HepG2 (cell line): ENCODE results near the gene MYO18B. TPM values are rescaled to one million over a fixed set of nuclear protein-coding genes. Genes with fewer than 3 reads are reported as not detected.

Experiments used
- ATAC-seq: fragments of 200-7000 bp; cut with Tn5 transposase; 3 replicates; pipeline ENCODE4 v1.9.1; 2020; ENCODE audit warnings: mild to moderate bottlenecking, moderate library complexity
- BruUV-seq: library from RNA; stranded (reverse); fragments of 400-500 nt; replicated peaks from 2 replicates; lab custom pipeline; 2021; lab: Mats Ljungman, UMichigan
- CTCF ChIA-PET: fragments of 300-600 bp; formaldehyde crosslinking; extraction: SDS; loops from one replicate; lab custom pipeline; 2021; ENCODE audit warnings: low total read pairs, inconsistent platforms, low intra/inter-chr PET ratio; lab: Yijun Ruan, JAX
- POLR2A ChIA-PET: fragments of 350-600 bp; sonication (Branson Sonifier 250); formaldehyde crosslinking; loops from one replicate; lab custom pipeline; 2020; ENCODE audit warnings: antibody characterized with exemption, inconsistent platforms; lab: Yijun Ruan, JAX
- DNase-seq: peaks from one replicate; pipeline ENCODE4 v3.0.0-alpha.2; 2015; ENCODE audit warnings: low spot score
- FAIRE-seq: peaks from 3 replicates; lab custom pipeline; 2011; peaks lifted over from hg19 to GRCh38; lab: Jason Lieb, UNC
- H2AFZ ChIP-seq: one replicate; pipeline ENCODE4 v1.6.1; 2011; ENCODE audit warnings: low read length, inconsistent platforms
- H3K27ac ChIP-seq: fragments of 300-600 bp; 3 replicates; pipeline ENCODE4 v1.8.0; 2011; ENCODE audit warnings: mixed run types, mild to moderate bottlenecking, mixed read lengths, low read length, inconsistent platforms; ENCODE audit not compliant: insufficient read depth; ENCODE audit errors: extremely low read length
- H3K27me3 ChIP-seq, 2 experiments: fragments of 200-600 bp in 1 of 2; 2 replicates in 1 of 2; 3 replicates in 1 of 2; pipeline versions ENCODE4 v1.6.0 to v1.8.0; 2011; ENCODE audit warnings: low read length in 2 of 2, mild to moderate bottlenecking in 2 of 2, moderate library complexity in 2 of 2, inconsistent platforms in 1 of 2; ENCODE audit not compliant: insufficient read depth in 2 of 2, control insufficient read depth in 1 of 2
- H3K36me3 ChIP-seq, 2 experiments: fragments of 200-600 bp in 1 of 2; replicated peaks in 1 of 2; 2 replicates in 1 of 2; 3 replicates in 1 of 2; pipeline versions ENCODE4 v1.5.1 to v1.8.0; 2011; ENCODE audit warnings: low read length in 2 of 2, inconsistent platforms in 1 of 2; ENCODE audit not compliant: insufficient read depth in 2 of 2, control insufficient read depth in 1 of 2
- H3K4me1 ChIP-seq: 2 replicates; pipeline ENCODE4 v1.5.1; 2012; ENCODE audit warnings: low read length, inconsistent platforms; ENCODE audit not compliant: insufficient read depth
- H3K4me2 ChIP-seq: 2 replicates; pipeline ENCODE4 v1.6.0; 2011; ENCODE audit warnings: low read depth, low read length, inconsistent platforms
- H3K4me3 ChIP-seq, 3 experiments: fragments of 200-600 bp in 1 of 3; sonication (generic), shearing (Covaris generic) in 1 of 3; replicated peaks in 1 of 3; 2 replicates each; pipeline ENCODE4 v1.5.1; 2011 to 2016; ENCODE audit warnings: low read length in 3 of 3, inconsistent platforms in 2 of 3, low read depth in 2 of 3, mild to moderate bottlenecking in 2 of 3, control low read depth in 1 of 3, mixed read lengths in 1 of 3; ENCODE audit not compliant: insufficient read depth in 1 of 3
- H3K79me2 ChIP-seq: one replicate; pipeline ENCODE4 v1.6.1; 2011; ENCODE audit warnings: low read length, inconsistent platforms; ENCODE audit not compliant: insufficient read depth
- H3K9ac ChIP-seq: 2 replicates; pipeline ENCODE4 v1.6.0; 2011; ENCODE audit warnings: mild to moderate bottlenecking, low read depth, low read length, inconsistent platforms; ENCODE audit not compliant: insufficient read depth
- H3K9me3 ChIP-seq: 2 replicates; pipeline ENCODE4 v1.5.1; 2012; ENCODE audit warnings: mild to moderate bottlenecking, low read length
- H4K20me1 ChIP-seq: 2 replicates; pipeline ENCODE4 v1.6.0; 2011; ENCODE audit warnings: inconsistent platforms, mild to moderate bottlenecking, low read length, moderate library complexity; ENCODE audit not compliant: insufficient read depth
- AKAP8 ChIP-seq: sonication (generic); formaldehyde crosslinking; IDR thresholded peaks from 2 replicates; pipeline ENCODE4 v1.5.1; 2020; ENCODE audit warnings: mild to moderate bottlenecking, missing genetic modification reagents
- BCL6 ChIP-seq: IDR thresholded peaks from 2 replicates; pipeline ENCODE4 v1.6.1; 2016; ENCODE audit warnings: missing genetic modification reagents, missing compliant biosample characterization
- MIER2 ChIP-seq: IDR thresholded peaks from 2 replicates; pipeline ENCODE4 v1.6.1; 2016; ENCODE audit warnings: missing biosample characterization, missing genetic modification reagents
- MLLT10 ChIP-seq: sonication (generic); formaldehyde crosslinking; IDR thresholded peaks from 2 replicates; pipeline ENCODE4 v1.4.0; 2020; ENCODE audit warnings: missing genetic modification reagents
- MYC ChIP-seq: sonication (generic); formaldehyde crosslinking; IDR thresholded peaks from 2 replicates; pipeline ENCODE4 v1.9.0; 2021; ENCODE audit warnings: missing genetic modification reagents, borderline replicate concordance
- PHB2 ChIP-seq: fragments of 450-650 bp; IDR thresholded peaks from 2 replicates; pipeline ENCODE4 v1.6.1; 2018; ENCODE audit not compliant: partially characterized antibody
- RFX5 ChIP-seq: IDR thresholded peaks from 2 replicates; pipeline ENCODE4 v1.6.1; 2011; ENCODE audit warnings: low read depth, low read length, improper control_type of control experiment
- TBX2 ChIP-seq: sonication (generic); formaldehyde crosslinking; IDR thresholded peaks from 2 replicates; pipeline ENCODE4 v1.5.0; 2020; ENCODE audit warnings: missing genetic modification reagents, mild to moderate bottlenecking, borderline replicate concordance
- ZBTB43 ChIP-seq: sonication (generic); formaldehyde crosslinking; conservative IDR thresholded peaks from 2 replicates; pipeline ENCODE4 v1.4.0; 2020; ENCODE audit warnings: missing genetic modification reagents
- ZBTB8A ChIP-seq: sonication (generic); formaldehyde crosslinking; IDR thresholded peaks from 2 replicates; pipeline ENCODE4 v1.4.0; 2020; ENCODE audit warnings: mild to moderate bottlenecking, low read depth, missing genetic modification reagents, borderline replicate concordance
- ZFYVE20 ChIP-seq: sonication (generic); formaldehyde crosslinking; IDR thresholded peaks from 2 replicates; pipeline ENCODE4 v1.8.0; 2023; ENCODE audit warnings: low read depth, mild to moderate bottlenecking, moderate library complexity, missing genetic modification reagents, borderline replicate concordance
- ZKSCAN5 ChIP-seq: sonication (generic); formaldehyde crosslinking; IDR thresholded peaks from 2 replicates; pipeline ENCODE4 v1.5.1; 2020; ENCODE audit warnings: mild to moderate bottlenecking, missing genetic modification reagents
- ZNF138 ChIP-seq: sonication (generic); formaldehyde crosslinking; IDR thresholded peaks from 2 replicates; pipeline ENCODE4 v1.5.0; 2020; ENCODE audit warnings: mild to moderate bottlenecking, low read depth, missing genetic modification reagents
- ZNF256 ChIP-seq: sonication (generic); formaldehyde crosslinking; conservative IDR thresholded peaks from 2 replicates; pipeline ENCODE4 v1.4.0; 2020; ENCODE audit warnings: missing genetic modification reagents
- ZNF572 ChIP-seq: sonication (generic); formaldehyde crosslinking; IDR thresholded peaks from 2 replicates; pipeline ENCODE4 v1.5.1; 2020; ENCODE audit warnings: mild to moderate bottlenecking, missing genetic modification reagents
- ZNF646 ChIP-seq: sonication (generic); formaldehyde crosslinking; IDR thresholded peaks from 2 replicates; pipeline ENCODE4 v1.9.0; 2021; ENCODE audit warnings: mild to moderate bottlenecking, missing genetic modification reagents
- ZNF670 ChIP-seq: sonication (generic); formaldehyde crosslinking; IDR thresholded peaks from 2 replicates; pipeline ENCODE4 v1.8.0; 2022; ENCODE audit warnings: mild to moderate bottlenecking, missing genetic modification reagents, borderline replicate concordance
- ZNF878 ChIP-seq: sonication (generic); formaldehyde crosslinking; IDR thresholded peaks from 2 replicates; pipeline ENCODE4 v1.8.1; 2023; ENCODE audit warnings: mild to moderate bottlenecking, missing genetic modification reagents, moderate library complexity
- ZSCAN22 ChIP-seq: sonication (generic); formaldehyde crosslinking; IDR thresholded peaks from 2 replicates; pipeline ENCODE4 v1.4.0; 2020; ENCODE audit warnings: mild to moderate bottlenecking, missing genetic modification reagents
- WGBS: methylation state at CpG from one replicate; pipeline ENCODE4 v1.1.6; 2017; ENCODE audit warnings: low lambda C conversion rate; 5-methylcytosine and 5-hydroxymethylcytosine counted together
- in situ Hi-C: cut with HindIII; loops from 2 replicates; pipeline ENCODE4 v1.10.0; 2017; ENCODE audit warnings: low pct_unique_long_range_greater_than_20kb; ENCODE audit not compliant: extremely low pct_ligation_motif_present
- intact Hi-C: fragments of 100-400 bp; cut with micrococcal nuclease; formaldehyde crosslinking; loops from one replicate; pipeline ENCODE4 v1.10.0; 2022; ENCODE audit not compliant: unreplicated experiment
- polyA plus RNA-seq, 8 experiments: library from polyadenylated mRNA; depleted of rRNA in 3 of 8; stranded (reverse) in 7 of 8; unstranded in 1 of 8; fragments of >200 nt; fragmentation: Illumina TruSeq in 4 of 8; extraction: Trizol in 4 of 8; gene quantifications; 2 replicates each; pipeline versions ENCODE4 v1.2.1 to v1.2.3, GENCODE V29; 2011 to 2016; ENCODE audit warnings: low read depth in 4 of 8, missing spikeins in 1 of 8, mixed read lengths in 1 of 8; ENCODE audit not compliant: insufficient read depth in 1 of 8
- total RNA-seq, 5 experiments: library from RNA; depleted of rRNA; stranded (reverse); fragments of >200 nt; fragmentation: Illumina TruSeq; extraction: Trizol; gene quantifications; 2 replicates each; pipeline ENCODE4 v1.2.3, GENCODE V29; 2016; ENCODE audit warnings: low read depth in 1 of 5

The MYO18B gene
- total and polyA plus RNA-seq, 2 of the 13 experiments (the other 11 are each of a cell fraction or from before 2014, with no cell fraction given) = 0.01 TPM; not detected in 1

- ATAC-seq (no peak), DNase-seq (no peak), FAIRE-seq (no peak)
- in situ Hi-C loops (no loop called here), intact Hi-C loops (no loop called here)
- WGBS = 17% methylated on average over 6 of the region's 7 CpGs
- H3K79me2 ChIP-seq = no peaks in the 10 kb centered on the region
- POLR2A ChIA-PET = no interaction called here
- no peak overlapping the region for H3K9ac ChIP-seq
- no TSS peak for BruUV-seq
- CTCF ChIA-PET = no interaction called here
- H3K27me3 ChIP-seq = peaks cover 0 to 21% of the 10 kb centered on the region in 2 experiments; a peak in 3 of 5 replicates
- no peak overlapping the region for H2AFZ ChIP-seq
- no peak overlapping the region for H3K4me3 ChIP-seq
- H3K36me3 ChIP-seq = no peaks in the 10 kb centered on the region
- TF ChIP-seq ZNF572 (no peak), ZSCAN22 (CRISPR knock-in tag) (no peak), ZNF646 (CRISPR knock-in tag) (no peak), ZKSCAN5 (CRISPR knock-in tag) (no peak), AKAP8 (CRISPR knock-in tag) (no peak), BCL6 (CRISPR knock-in tag) (no peak), MLLT10 (CRISPR knock-in tag) (no peak), RFX5 (no peak), PHB2 (no peak), ZNF138 (CRISPR knock-in tag) (no peak), ZFYVE20 (no peak), MYC (no peak), MIER2 (CRISPR knock-in tag) (no peak), ZNF878 (CRISPR knock-in tag) (no peak), ZNF670 (CRISPR knock-in tag) (no peak), ZBTB43 (CRISPR knock-in tag) (no peak), ZBTB8A (CRISPR knock-in tag) (no peak), TBX2 (CRISPR knock-in tag) (no peak), ZNF256 (CRISPR knock-in tag) (no peak)
- no peaks in the 10 kb centered on the region for H4K20me1 ChIP-seq
- no peak overlapping the region for H3K27ac ChIP-seq
- H3K4me1 ChIP-seq = no peaks in the 10 kb centered on the region
- H3K4me2 ChIP-seq = no peak overlapping the region
- H3K9me3 ChIP-seq = no peaks in the 10 kb centered on the region
Measured at GRCh38 chr22:25930788-25931310, 188.9 kb downstream of the MYO18B start.
